SK-N-SH (cell line): ENCODE data around the gene ARHGEF17. TPM values are rescaled to one million over a fixed set of nuclear protein-coding genes. Genes with fewer than 3 reads are reported as not detected.

Experiments used
- CTCF ChIA-PET: fragments of 300-600, 350-600 bp; formaldehyde crosslinking; extraction: SDS; loops from one replicate; lab custom pipeline; 2021; lab: Yijun Ruan, JAX
- POLR2A ChIA-PET: fragments of 350-600 bp; sonication (Branson Sonifier 250); formaldehyde crosslinking; extraction: SDS; loops from one replicate; lab custom pipeline; 2020; ENCODE audit warnings: antibody characterized with exemption, inconsistent platforms; lab: Yijun Ruan, JAX
- DNase-seq: peaks from one replicate; pipeline ENCODE4 v3.0.0; 2012
- H2AFZ ChIP-seq: fragments of 200-600 bp; sonication (generic); 2 replicates; pipeline ENCODE4 v1.8.1; 2016; ENCODE audit warnings: antibody characterized with exemption, mild to moderate bottlenecking, low read depth
- H3F3A ChIP-seq: fragments of 200-600 bp; sonication (generic); replicated peaks from 2 replicates; pipeline ENCODE3; 2016; ENCODE audit warnings: antibody characterized with exemption, mild to moderate bottlenecking; ENCODE audit not compliant: insufficient read depth
- H3K27ac ChIP-seq, 2 experiments: fragments of 200-500 bp in 1 of 2; fragments of 200-600 bp in 1 of 2; sonication (Bioruptor generic) in 1 of 2; sonication (generic), shearing (Covaris generic) in 1 of 2; 2 replicates each; pipeline versions ENCODE4 v1.5.1 to v1.6.1; 2014 to 2016; ENCODE audit warnings: low read depth in 2 of 2, inconsistent platforms in 1 of 2, low read length in 1 of 2, mild to moderate bottlenecking in 1 of 2, mixed read lengths in 1 of 2
- H3K27me3 ChIP-seq: fragments of 200-600 bp; sonication (generic), shearing (Covaris generic); 2 replicates; pipeline ENCODE4 v1.6.1; 2016; ENCODE audit warnings: mixed run types; ENCODE audit not compliant: insufficient read depth
- H3K36me3 ChIP-seq, 2 experiments: fragments of 200-500 bp in 1 of 2; fragments of 200-600 bp in 1 of 2; sonication (Bioruptor generic) in 1 of 2; sonication (generic) in 1 of 2; replicated peaks in 1 of 2; 2 replicates each; pipeline versions ENCODE3 to v1.5.1; 2014 to 2016; ENCODE audit warnings: low read length in 1 of 2, mild to moderate bottlenecking in 1 of 2; ENCODE audit not compliant: insufficient read depth in 2 of 2, control insufficient read depth in 1 of 2
- H3K4me1 ChIP-seq, 2 experiments: fragments of 200-500 bp in 1 of 2; fragments of 200-600 bp in 1 of 2; sonication (Bioruptor generic) in 1 of 2; sonication (generic), shearing (Covaris generic) in 1 of 2; 2 replicates each; pipeline versions ENCODE4 v1.5.1 to v1.6.1; 2014 to 2016; ENCODE audit warnings: low read depth in 1 of 2, low read length in 1 of 2, mixed run types in 1 of 2; ENCODE audit not compliant: insufficient read depth in 2 of 2, control insufficient read depth in 1 of 2
- H3K4me2 ChIP-seq: fragments of 200-600 bp; sonication (generic), shearing (Covaris generic); 2 replicates; pipeline ENCODE4 v1.6.1; 2017; ENCODE audit warnings: mixed run types
- H3K4me3 ChIP-seq, 2 experiments: fragments of 200-500 bp in 1 of 2; fragments of 200-600 bp in 1 of 2; sonication (Bioruptor generic) in 1 of 2; sonication (generic), shearing (Covaris generic) in 1 of 2; 2 replicates each; pipeline versions ENCODE4 v1.5.1 to v1.8.1; 2014 to 2016; ENCODE audit warnings: low read depth in 2 of 2, inconsistent platforms in 1 of 2, low read length in 1 of 2, mild to moderate bottlenecking in 1 of 2, mixed read lengths in 1 of 2, moderate library complexity in 1 of 2
- H3K79me2 ChIP-seq: fragments of 200-600 bp; sonication (generic); 2 replicates; pipeline ENCODE4 v1.8.1; 2017; ENCODE audit warnings: mild to moderate bottlenecking; ENCODE audit not compliant: insufficient read depth
- H3K9ac ChIP-seq: fragments of 200-600 bp; sonication (generic); 2 replicates; pipeline ENCODE4 v1.6.1; 2017; ENCODE audit warnings: mixed run types
- H3K9me2 ChIP-seq: fragments of 200-600 bp; sonication (generic); 2 replicates; pipeline ENCODE4 v1.6.1; 2017; ENCODE audit warnings: mixed run types
- H3K9me3 ChIP-seq: fragments of 200-600 bp; sonication (generic); 2 replicates; pipeline ENCODE4 v1.6.1; 2017; ENCODE audit warnings: mixed run types, mild to moderate bottlenecking, moderate library complexity
- H4K20me1 ChIP-seq: fragments of 200-600 bp; sonication (generic); 2 replicates; pipeline ENCODE4 v1.6.1; 2017; ENCODE audit warnings: mild to moderate bottlenecking, mixed run types; ENCODE audit not compliant: insufficient read depth
- CTCF ChIP-seq: fragments of 200-600 bp; sonication (generic); IDR thresholded peaks from 2 replicates; pipeline ENCODE4 v1.6.1; 2017; ENCODE audit warnings: antibody characterized with exemption, mild to moderate bottlenecking, moderate library complexity
- EP300 ChIP-seq, 2 experiments: IDR thresholded peaks; 2 replicates each; pipeline versions ENCODE4 v1.4.0 to v1.6.1; 2012; ENCODE audit warnings: borderline replicate concordance in 1 of 2, low read depth in 1 of 2, low read length in 1 of 2
- EZH2phosphoT487 ChIP-seq: fragments of 200-600 bp; sonication (generic); IDR thresholded peaks from 2 replicates; pipeline ENCODE4 v1.6.1; 2017; ENCODE audit warnings: low read depth, mixed run types, mild to moderate bottlenecking, antibody characterized with exemption, moderate library complexity, borderline replicate concordance
- FOSL2 ChIP-seq: IDR thresholded peaks from 2 replicates; pipeline ENCODE4 v1.4.0; 2012; ENCODE audit warnings: low read depth, mild to moderate bottlenecking, moderate library complexity, borderline replicate concordance
- IRF3 ChIP-seq: fragments of 150-350 bp; IDR thresholded peaks from 2 replicates; pipeline ENCODE4 v1.6.1; 2016; ENCODE audit warnings: mild to moderate bottlenecking, low read depth, low read length
- RCOR1 ChIP-seq: fragments of 150-350 bp; IDR thresholded peaks from 2 replicates; pipeline ENCODE4 v1.6.1; 2017; ENCODE audit warnings: antibody characterized with exemption, low read length
- REST ChIP-seq: IDR thresholded peaks from 2 replicates; pipeline ENCODE4 v1.6.1; 2012; ENCODE audit warnings: mild to moderate bottlenecking, low read depth, low read length, moderate library complexity
- SIN3A ChIP-seq: IDR thresholded peaks from 2 replicates; pipeline ENCODE4 v1.6.1; 2012; ENCODE audit warnings: low read depth, mild to moderate bottlenecking, low read length, moderate library complexity, borderline replicate concordance
- SMC3 ChIP-seq: IDR thresholded peaks from 2 replicates; pipeline ENCODE4 v1.6.1; 2012; ENCODE audit warnings: low read depth, low read length, improper control_type of control experiment
- TAF1 ChIP-seq: IDR thresholded peaks from 2 replicates; pipeline ENCODE4 v1.6.1; 2012; ENCODE audit warnings: low read depth, mild to moderate bottlenecking, low read length, moderate library complexity, borderline replicate concordance
- TCF12 ChIP-seq: IDR thresholded peaks from 2 replicates; pipeline ENCODE4 v1.4.0; 2012
- ZBTB33 ChIP-seq: IDR thresholded peaks from 2 replicates; pipeline ENCODE4 v1.4.0; 2012; ENCODE audit warnings: low read depth, borderline replicate concordance
- WGBS: methylation state at CpG from one replicate; pipeline ENCODE4 v1.1.6; 2017; ENCODE audit warnings: low lambda C conversion rate; 5-methylcytosine and 5-hydroxymethylcytosine counted together
- polyA plus RNA-seq, 3 experiments: library from polyadenylated mRNA; depleted of rRNA; stranded (reverse); fragments of >200 nt; gene quantifications; 2 replicates each; pipeline ENCODE4 v1.2.3, GENCODE V29; 2012

The ARHGEF17 gene
- polyA plus RNA-seq, 1 of the 3 experiments (the other 2 are of a cell fraction): 45.9 TPM

DNA sequence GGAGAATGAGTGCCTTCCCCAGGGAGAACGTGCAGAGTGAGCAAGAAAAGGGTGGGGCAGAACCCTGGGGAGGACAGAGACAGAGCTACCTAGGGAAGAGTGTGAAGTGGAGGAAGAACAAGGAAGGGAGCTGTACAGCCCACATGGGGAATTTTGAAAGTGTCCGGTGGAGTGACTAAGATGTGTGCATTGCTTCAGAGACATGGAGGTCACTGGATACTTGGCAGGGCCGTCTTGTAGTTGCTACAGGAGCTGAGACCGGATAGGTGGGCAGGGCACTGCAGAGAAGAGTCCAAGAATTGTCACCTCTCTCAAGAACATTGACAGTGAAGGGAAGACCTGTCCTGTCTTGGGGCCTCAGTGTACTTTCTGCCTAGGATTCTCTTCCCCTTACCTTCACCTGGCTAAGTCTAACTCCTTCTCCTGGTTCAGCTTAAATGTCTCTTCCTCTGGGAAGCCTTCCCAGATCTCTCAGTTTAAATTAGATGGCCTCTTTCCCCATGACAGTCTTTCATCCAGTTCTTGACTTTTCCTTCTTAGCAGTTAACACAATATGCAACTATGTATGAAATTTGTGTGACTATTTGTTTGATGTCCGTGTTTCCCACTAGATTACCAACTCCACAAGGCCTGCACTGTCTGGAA lies 45.1 kb upstream of the ARHGEF17 start:
- CTCF ChIA-PET: interaction anchor here (1.0 to 15.0 kb wide), 5 partner anchors 14 to 579 kb away, joined by 3 to 133 read pairs (median 5); no protein-coding TSS in a partner anchor
- WGBS: 63% methylated on average over 5 of the region's 5 CpGs
- no peak overlapping the region for H2AFZ ChIP-seq

More for the DNA sequence above, 45.1 kb upstream of the ARHGEF17 start:
- Histone ChIP-seq H3K4me1 (peaks cover 7 to 8% of the 10 kb centered on the region in 2 experiments; a peak in 3 of 4 replicates), H3K27me3 (no peaks in the 10 kb centered on the region), H3K4me3 (no peak overlapping the region), H3K4me2 (no peak overlapping the region), H3K79me2 (no peaks in the 10 kb centered on the region), H3F3A (peaks cover 10% of the 10 kb centered on the region), H3K36me3 (no peaks in the 10 kb centered on the region), H4K20me1 (no peaks in the 10 kb centered on the region), H3K9me2 (no peaks in the 10 kb centered on the region), H3K27ac (no peak overlapping the region), H3K9ac (no peak overlapping the region), H3K9me3 (no peaks in the 10 kb centered on the region)
- no peak for DNase-seq
- TF ChIP-seq TAF1 (no peak), SMC3 (no peak), SIN3A (no peak), ZBTB33 (no peak), CTCF (no peak), IRF3 (no peak), FOSL2 (no peak), EP300 (IDR thresholded peaks at IDR 0.05; ENCODE audit: borderline replicate concordance in 1 of 2, low read depth in 1 of 2, low read length in 1 of 2) (no peak), TCF12 (no peak), EZH2phosphoT487 (no peak), RCOR1 (no peak), REST (no peak)
- POLR2A ChIA-PET: interaction anchor here (0.8 kb wide), 1 partner anchor 9 kb away, joined by 3 read pairs; the partner anchor contains the start of gene P2RY6
